ENCODE measurements around the gene WDR91. TPM values are rescaled to one million over a fixed set of nuclear protein-coding genes. Genes with fewer than 3 reads are reported as not detected.

WDR91 gene
- total RNA-seq, 2 donors from 2014 or later, result 36.2 to 78.3 TPM

GRCh38 chr7:135253851-135254771 is 42.8 kb upstream of the WDR91 start:
- Histone ChIP-seq H3K27ac (peak overlapping the region; percentile 90), H3K27me3 (replicated peaks; ENCODE audit: insufficient read depth) (no peaks in the 10 kb centered on the region), H3K4me1 (ENCODE audit: control insufficient read depth in 1 of 2, low read depth in 2 of 2) (peaks cover 19 to 28% of the 10 kb centered on the region in 2 donors), H3K4me3 (peak overlapping the region; percentile 41), H3K36me3 (no peaks in the 10 kb centered on the region), H3K9me3 (no peaks in the 10 kb centered on the region)
- TF ChIP-seq CTCF (IDR thresholded peaks at IDR 0.05), result no peak
- DNase-seq (ENCODE audit: low spot score) (peak; percentile 74), ATAC-seq (ENCODE audit: insufficient number of reproducible peaks, low FRiP score, low read depth) (peak; percentile 85)

GRCh38 chr7:135251496-135252391 is 40.4 kb upstream of the WDR91 start:
- Histone ChIP-seq H3K9me3 (no peaks in the 10 kb centered on the region), H3K27me3 (replicated peaks; ENCODE audit: insufficient read depth) (no peaks in the 10 kb centered on the region), H3K4me3 (no peak overlapping the region), H3K27ac (peak overlapping the region in 1 of 2 donors; percentile 90), H3K36me3 (no peaks in the 10 kb centered on the region), H3K4me1 (ENCODE audit: control insufficient read depth in 1 of 2, low read depth in 2 of 2) (peaks cover 19 to 28% of the 10 kb centered on the region in 2 donors)
- ATAC-seq (ENCODE audit: insufficient number of reproducible peaks, low FRiP score, low read depth), result no peak
- no peak for TF ChIP-seq CTCF (IDR thresholded peaks at IDR 0.05)
- no peak for DNase-seq (ENCODE audit: low spot score)

DNA sequence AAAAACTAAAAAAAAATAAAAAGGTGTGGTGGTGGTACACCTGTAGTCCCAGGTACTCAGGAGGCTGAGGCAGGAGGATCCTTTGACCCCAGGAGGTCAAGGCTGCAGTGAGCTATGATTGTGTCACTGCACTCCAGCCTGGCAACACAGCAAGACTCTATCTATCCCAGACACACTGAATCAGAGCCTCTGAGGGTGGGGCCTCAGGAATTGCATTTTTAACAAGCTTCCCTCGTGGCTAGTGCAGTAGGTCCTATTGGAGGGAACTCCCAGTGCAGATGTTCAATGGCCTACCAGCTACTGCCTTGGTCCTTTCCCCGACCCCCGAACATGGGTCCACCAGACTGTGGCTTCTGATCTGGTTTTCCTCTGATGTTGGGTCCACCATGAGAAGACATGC is 37.2 kb upstream of the WDR91 start:
- TF ChIP-seq CTCF (IDR thresholded peaks at IDR 0.05), result no peak
- H3K27me3 ChIP-seq (replicated peaks; ENCODE audit: insufficient read depth), result no peaks in the 10 kb centered on the region
- no peak overlapping the region for H3K27ac ChIP-seq
- no peaks in the 10 kb centered on the region for H3K9me3 ChIP-seq
- H3K4me1 ChIP-seq (ENCODE audit: control insufficient read depth in 1 of 2, low read depth in 2 of 2), result peaks cover 6 to 11% of the 10 kb centered on the region in 2 donors
- H3K4me3 ChIP-seq, result no peak overlapping the region
- no peaks in the 10 kb centered on the region for H3K36me3 ChIP-seq
- DNase-seq (ENCODE audit: low spot score), result no peak
- no peak for ATAC-seq (ENCODE audit: insufficient number of reproducible peaks, low FRiP score, low read depth)

DNA sequence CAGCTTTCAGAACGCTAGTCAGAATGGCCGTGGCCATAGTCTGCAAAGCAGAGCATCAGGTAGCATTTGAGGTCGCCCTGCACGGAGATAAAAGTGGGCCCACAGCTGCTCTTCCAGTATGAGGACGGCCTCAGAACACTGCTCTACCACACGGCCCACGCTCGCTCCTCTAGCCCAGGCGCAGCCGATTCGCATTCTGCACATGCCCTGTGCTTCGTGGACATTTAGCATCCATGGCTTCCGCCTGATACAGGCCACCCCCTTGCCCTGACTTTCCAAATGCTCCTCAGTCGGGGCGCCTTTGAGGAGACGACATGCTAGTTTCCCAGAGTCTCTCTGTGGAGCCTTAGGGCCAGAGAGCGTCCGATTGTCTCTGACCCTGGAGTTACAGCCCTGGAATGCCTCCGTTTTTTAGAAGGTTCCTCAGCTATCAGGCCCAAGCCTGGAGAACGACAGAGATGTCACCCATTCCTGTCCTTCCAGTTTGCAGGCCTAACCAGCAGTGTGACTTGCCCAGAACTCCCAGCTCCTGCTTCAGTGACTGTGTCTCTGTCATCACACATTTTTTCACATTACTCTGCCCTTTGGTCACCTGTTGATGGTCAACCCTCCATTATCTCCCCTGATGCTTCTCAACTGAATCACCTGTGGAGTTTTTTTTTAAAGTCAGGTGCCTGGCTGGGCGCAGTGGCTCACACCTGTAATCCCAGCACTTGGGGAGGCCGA is 36.6 kb upstream of the WDR91 start:
- Histone ChIP-seq H3K4me3 (no peak overlapping the region), H3K27ac (no peak overlapping the region), H3K27me3 (replicated peaks; ENCODE audit: insufficient read depth) (no peaks in the 10 kb centered on the region), H3K9me3 (no peaks in the 10 kb centered on the region), H3K36me3 (no peaks in the 10 kb centered on the region), H3K4me1 (ENCODE audit: control insufficient read depth in 1 of 2, low read depth in 2 of 2) (peaks cover 0 to 5% of the 10 kb centered on the region in 2 donors)
- ATAC-seq (ENCODE audit: insufficient number of reproducible peaks, low FRiP score, low read depth) (no peak), DNase-seq (ENCODE audit: low spot score) (no peak)
- no peak for TF ChIP-seq CTCF (IDR thresholded peaks at IDR 0.05)

All from thoracic aorta (tissue), 2 donors.